ENCODE measurements around the gene SHE. TPM values are rescaled to one million over a fixed set of nuclear protein-coding genes. Genes with fewer than 3 reads are reported as not detected.

Gene SHE
- polyA plus RNA-seq, 1 experiment: not detected

- peaks cover 3% of the 10 kb centered on the region for H3K27me3 ChIP-seq (ENCODE audit: control insufficient read depth, insufficient read depth, low read length)
- peak; percentile 90 for DNase-seq (ENCODE audit: low read depth, low spot score)
- H3K9me3 ChIP-seq (ENCODE audit: control insufficient read depth, insufficient read depth, low read length): no peaks in the 10 kb centered on the region
- ChIA-PET POLR2A (interaction anchor here (0.5 to 1.4 kb wide), 4 partner anchors 13 to 456 kb away, joined by 3 to 6 read pairs (median 4); no protein-coding TSS in a partner anchor), CTCF (interaction anchor here (0.6 kb wide), 1 partner anchor 242 kb away, joined by 3 read pairs; no protein-coding TSS in a partner anchor)
- no peak for TF ChIP-seq CTCF (IDR thresholded peaks at IDR 0.05; ENCODE audit: low read depth, low read length)
- H3K4me3 ChIP-seq (ENCODE audit: low read depth, low read length): no peak overlapping the region; the same call in 1 of the 2 replicates
- peak overlapping the region; percentile 88 for H3K27ac ChIP-seq (ENCODE audit: low read depth, low read length)
Measured at GRCh38 chr1:154446292-154446691, 55.9 kb downstream of the SHE start.

GRCh38 chr1:154445040-154445472 lies 57.2 kb downstream of the SHE start:
- TF ChIP-seq CTCF (IDR thresholded peaks at IDR 0.05; ENCODE audit: low read depth, low read length): no peak
- Histone ChIP-seq H3K27me3 (ENCODE audit: control insufficient read depth, insufficient read depth, low read length) (peaks cover 3% of the 10 kb centered on the region), H3K9me3 (ENCODE audit: control insufficient read depth, insufficient read depth, low read length) (no peaks in the 10 kb centered on the region), H3K27ac (ENCODE audit: low read depth, low read length) (peak overlapping the region; percentile 75), H3K4me3 (ENCODE audit: low read depth, low read length) (no peak overlapping the region)
- ChIA-PET POLR2A (interaction anchor here (0.6 to 2.1 kb wide), 4 partner anchors 13 to 93 kb away, joined by 3 to 9 read pairs (median 5); no protein-coding TSS in a partner anchor), CTCF (interaction anchor here (0.8 to 1.0 kb wide), 3 partner anchors 101 to 728 kb away, joined by 3 to 5 read pairs (median 3); partner anchors contain the start of gene KRTCAP2)
- peak; percentile 61 for DNase-seq (ENCODE audit: low read depth, low spot score)

- Histone ChIP-seq H3K9me3 (ENCODE audit: control insufficient read depth, insufficient read depth, low read length) (no peaks in the 10 kb centered on the region), H3K4me3 (ENCODE audit: low read depth, low read length) (no peak overlapping the region), H3K27me3 (ENCODE audit: control insufficient read depth, insufficient read depth, low read length) (peaks cover 3% of the 10 kb centered on the region), H3K27ac (ENCODE audit: low read depth, low read length) (no peak overlapping the region)
- ChIA-PET CTCF (interaction anchor here (0.8 to 2.1 kb wide), 6 partner anchors 11 to 119 kb away, joined by 3 to 6 read pairs (median 4); no protein-coding TSS in a partner anchor), POLR2A (no interaction called here)
- no peak for TF ChIP-seq CTCF (IDR thresholded peaks at IDR 0.05; ENCODE audit: low read depth, low read length)
- DNase-seq (ENCODE audit: low read depth, low spot score): no peak
Measured at GRCh38 chr1:154443274-154444013, 58.8 kb downstream of the SHE start.

GRCh38 chr1:154442006-154442740 lies 60.0 kb downstream of the SHE start:
- Histone ChIP-seq H3K9me3 (ENCODE audit: control insufficient read depth, insufficient read depth, low read length) (no peaks in the 10 kb centered on the region), H3K27me3 (ENCODE audit: control insufficient read depth, insufficient read depth, low read length) (peaks cover 3% of the 10 kb centered on the region), H3K27ac (ENCODE audit: low read depth, low read length) (no peak overlapping the region), H3K4me3 (ENCODE audit: low read depth, low read length) (no peak overlapping the region)
- POLR2A ChIA-PET: no interaction called here
- no peak for DNase-seq (ENCODE audit: low read depth, low spot score)
- CTCF ChIA-PET: interaction anchor here (0.6 to 2.1 kb wide), 8 partner anchors 12 to 118 kb away, joined by 3 to 7 read pairs (median 4); no protein-coding TSS in a partner anchor
- peak; percentile 34; the same call in 1 of the 2 replicates for TF ChIP-seq CTCF (IDR thresholded peaks at IDR 0.05; ENCODE audit: low read depth, low read length)

All from AG04450 (cell line).